ENCODE measurements around the gene ARHGAP44. TPM values are rescaled to one million over a fixed set of nuclear protein-coding genes. Genes with fewer than 3 reads are reported as not detected.

ARHGAP44 gene
- total and polyA plus RNA-seq, 2 experiments from 2014 or later, result 4.6 to 5.4 TPM

- H2AFZ ChIP-seq, result no peak overlapping the region
- no peak overlapping the region for H3K4me3 ChIP-seq
- H4K20me1 ChIP-seq (ENCODE audit: insufficient read depth, poor library complexity, severe bottlenecking), result no peaks in the 10 kb centered on the region
- TF ChIP-seq, protein P1, sequence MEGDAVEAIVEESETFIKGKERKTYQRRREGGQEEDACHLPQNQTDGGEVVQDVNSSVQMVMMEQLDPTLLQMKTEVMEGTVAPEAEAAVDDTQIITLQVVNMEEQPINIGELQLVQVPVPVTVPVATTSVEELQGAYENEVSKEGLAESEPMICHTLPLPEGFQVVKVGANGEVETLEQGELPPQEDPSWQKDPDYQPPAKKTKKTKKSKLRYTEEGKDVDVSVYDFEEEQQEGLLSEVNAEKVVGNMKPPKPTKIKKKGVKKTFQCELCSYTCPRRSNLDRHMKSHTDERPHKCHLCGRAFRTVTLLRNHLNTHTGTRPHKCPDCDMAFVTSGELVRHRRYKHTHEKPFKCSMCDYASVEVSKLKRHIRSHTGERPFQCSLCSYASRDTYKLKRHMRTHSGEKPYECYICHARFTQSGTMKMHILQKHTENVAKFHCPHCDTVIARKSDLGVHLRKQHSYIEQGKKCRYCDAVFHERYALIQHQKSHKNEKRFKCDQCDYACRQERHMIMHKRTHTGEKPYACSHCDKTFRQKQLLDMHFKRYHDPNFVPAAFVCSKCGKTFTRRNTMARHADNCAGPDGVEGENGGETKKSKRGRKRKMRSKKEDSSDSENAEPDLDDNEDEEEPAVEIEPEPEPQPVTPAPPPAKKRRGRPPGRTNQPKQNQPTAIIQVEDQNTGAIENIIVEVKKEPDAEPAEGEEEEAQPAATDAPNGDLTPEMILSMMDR (IDR thresholded peaks at IDR 0.05; ENCODE audit: poor library complexity), result no peak
- TF ChIP-seq EZH2 (IDR thresholded peaks at IDR 0.05; ENCODE audit: borderline replicate concordance), result no peak
- no peak for TF ChIP-seq EZH2phosphoT487 (IDR thresholded peaks at IDR 0.05; ENCODE audit: low read depth, severe bottlenecking, unreplicated experiment)
- H3K4me2 ChIP-seq, result no peak overlapping the region
- no peaks in the 10 kb centered on the region for H3K36me3 ChIP-seq (replicated peaks; ENCODE audit: insufficient read depth, low read depth)
- no peak overlapping the region for H3K27ac ChIP-seq
- no peaks in the 10 kb centered on the region for H3K4me1 ChIP-seq (ENCODE audit: insufficient read depth)
- H3K79me2 ChIP-seq, result no peaks in the 10 kb centered on the region
- DNase-seq (ENCODE audit: low spot score), result no peak
- no peaks in the 10 kb centered on the region for H3K27me3 ChIP-seq
- H3K9me2 ChIP-seq (replicated peaks; ENCODE audit: insufficient read depth), result no peaks in the 10 kb centered on the region
- no peaks in the 10 kb centered on the region for H3K9me3 ChIP-seq (ENCODE audit: low read depth)
Measured at GRCh38 chr17:12907477-12907876, 118.2 kb downstream of the ARHGAP44 start.

- Histone ChIP-seq H3K4me1 (ENCODE audit: insufficient read depth) (no peaks in the 10 kb centered on the region), H2AFZ (no peak overlapping the region), H4K20me1 (ENCODE audit: insufficient read depth, poor library complexity, severe bottlenecking) (no peaks in the 10 kb centered on the region), H3K9me3 (ENCODE audit: low read depth) (no peaks in the 10 kb centered on the region), H3K4me2 (no peak overlapping the region), H3K79me2 (no peaks in the 10 kb centered on the region), H3K4me3 (no peak overlapping the region), H3K27me3 (no peaks in the 10 kb centered on the region), H3K36me3 (replicated peaks; ENCODE audit: insufficient read depth, low read depth) (no peaks in the 10 kb centered on the region), H3K27ac (no peak overlapping the region), H3K9me2 (replicated peaks; ENCODE audit: insufficient read depth) (no peaks in the 10 kb centered on the region)
- TF ChIP-seq, protein P1 (IDR thresholded peaks at IDR 0.05; ENCODE audit: poor library complexity), result no peak
- TF ChIP-seq EZH2phosphoT487 (IDR thresholded peaks at IDR 0.05; ENCODE audit: low read depth, severe bottlenecking, unreplicated experiment) (no peak), EZH2 (IDR thresholded peaks at IDR 0.05; ENCODE audit: borderline replicate concordance) (no peak)
- WGBS (ENCODE audit: low lambda C conversion rate, missing lambda C conversion rate), result 96% methylated on average over 5 of the region's 5 CpGs
- DNase-seq (ENCODE audit: low spot score), result no peak
Measured at GRCh38 chr17:12909046-12909445, 119.7 kb downstream of the ARHGAP44 start.

- Histone ChIP-seq H3K4me2 (no peak overlapping the region), H3K36me3 (replicated peaks; ENCODE audit: insufficient read depth, low read depth) (no peaks in the 10 kb centered on the region), H3K9me2 (replicated peaks; ENCODE audit: insufficient read depth) (no peaks in the 10 kb centered on the region), H3K4me1 (ENCODE audit: insufficient read depth) (no peaks in the 10 kb centered on the region), H3K4me3 (no peak overlapping the region), H2AFZ (no peak overlapping the region), H3K9me3 (ENCODE audit: low read depth) (no peaks in the 10 kb centered on the region), H3K79me2 (no peaks in the 10 kb centered on the region), H4K20me1 (ENCODE audit: insufficient read depth, poor library complexity, severe bottlenecking) (no peaks in the 10 kb centered on the region), H3K27me3 (no peaks in the 10 kb centered on the region), H3K27ac (no peak overlapping the region)
- TF ChIP-seq EZH2 (IDR thresholded peaks at IDR 0.05; ENCODE audit: borderline replicate concordance), result no peak
- no peak for DNase-seq (ENCODE audit: low spot score)
- WGBS (ENCODE audit: low lambda C conversion rate, missing lambda C conversion rate), result 68% methylated on average over 1 of the region's 1 CpG
Measured at GRCh38 chr17:12909511-12909910, 120.2 kb downstream of the ARHGAP44 start.

DNA sequence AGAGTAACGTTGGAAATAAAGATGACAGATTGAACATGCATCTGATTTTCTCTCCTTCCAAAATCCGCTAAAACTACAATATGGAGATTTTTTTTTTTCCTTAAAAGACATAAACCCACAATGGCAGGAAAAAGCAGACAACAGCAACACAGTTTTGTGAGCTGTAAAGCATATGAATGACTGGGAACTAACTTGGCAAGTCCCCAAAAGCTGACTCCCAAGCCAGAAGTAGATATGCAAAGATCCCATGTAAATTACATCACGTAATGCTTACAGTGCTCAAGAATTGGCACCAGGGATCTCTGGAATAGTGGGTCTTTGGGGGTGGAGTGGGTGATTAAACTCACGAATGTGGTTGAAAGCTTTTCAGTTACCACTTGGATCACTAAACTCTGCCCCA, 121.9 kb downstream of the ARHGAP44 start:
- Histone ChIP-seq H3K36me3 (replicated peaks; ENCODE audit: insufficient read depth, low read depth) (no peaks in the 10 kb centered on the region), H3K27me3 (no peaks in the 10 kb centered on the region), H3K9me2 (replicated peaks; ENCODE audit: insufficient read depth) (no peaks in the 10 kb centered on the region), H2AFZ (no peak overlapping the region), H3K9me3 (ENCODE audit: low read depth) (no peaks in the 10 kb centered on the region), H3K4me3 (no peak overlapping the region), H3K79me2 (no peaks in the 10 kb centered on the region), H4K20me1 (ENCODE audit: insufficient read depth, poor library complexity, severe bottlenecking) (no peaks in the 10 kb centered on the region), H3K4me2 (no peak overlapping the region), H3K4me1 (ENCODE audit: insufficient read depth) (no peaks in the 10 kb centered on the region), H3K27ac (no peak overlapping the region)
- no peak for TF ChIP-seq EZH2 (IDR thresholded peaks at IDR 0.05; ENCODE audit: borderline replicate concordance)
- WGBS (ENCODE audit: low lambda C conversion rate, missing lambda C conversion rate), result 78% methylated on average over 4 of the region's 4 CpGs
- no peak for DNase-seq (ENCODE audit: low spot score)
